GM23248 (cell line): ENCODE results near the gene SIPA1L3. TPM values are rescaled to one million over a fixed set of nuclear protein-coding genes. Genes with fewer than 3 reads are reported as not detected.
A peak's percentile ranks its signal among the peaks of the same experiment; 100 is the strongest.

Experiments
- DNase-seq: peaks from one replicate; pipeline ENCODE4 v3.0.0-alpha.2; 2015
- H2AFZ ChIP-seq: fragments of 200-600 bp; sonication (generic); 2 replicates; pipeline ENCODE4 v1.6.1; 2016; ENCODE audit warnings: antibody characterized with exemption
- H3F3A ChIP-seq: fragments of 200-600 bp; sonication (generic); 2 replicates; pipeline ENCODE4 v1.6.1; 2016; ENCODE audit warnings: mild to moderate bottlenecking, antibody characterized with exemption, mixed run types; ENCODE audit not compliant: insufficient read depth
- H3K27ac ChIP-seq: fragments of 200-600 bp; sonication (generic); 2 replicates; pipeline ENCODE4 v1.5.1; 2016; ENCODE audit warnings: mild to moderate bottlenecking
- H3K27me3 ChIP-seq: fragments of 200-600 bp; sonication (generic); replicated peaks from 2 replicates; pipeline ENCODE4 v1.6.1; 2016; ENCODE audit warnings: mild to moderate bottlenecking; ENCODE audit not compliant: insufficient read depth
- H3K36me3 ChIP-seq: fragments of 200-600 bp; sonication (generic); 2 replicates; pipeline ENCODE4 v1.6.1; 2016; ENCODE audit warnings: low read depth, mild to moderate bottlenecking
- H3K4me1 ChIP-seq: fragments of 200-600 bp; sonication (generic); 2 replicates; pipeline ENCODE4 v1.6.1; 2016; ENCODE audit warnings: mild to moderate bottlenecking; ENCODE audit not compliant: insufficient read depth
- H3K4me2 ChIP-seq: fragments of 200-600 bp; sonication (generic); one replicate; pipeline ENCODE4 v1.6.1; 2016; ENCODE audit warnings: mild to moderate bottlenecking; ENCODE audit not compliant: unreplicated experiment
- H3K4me3 ChIP-seq: fragments of 200-600 bp; sonication (generic); 2 replicates; pipeline ENCODE4 v1.5.1; 2016; ENCODE audit warnings: mild to moderate bottlenecking
- H3K79me2 ChIP-seq: fragments of 200-600 bp; sonication (generic); 2 replicates; pipeline ENCODE4 v1.6.1; 2016; ENCODE audit warnings: mild to moderate bottlenecking; ENCODE audit not compliant: insufficient read depth
- H3K9ac ChIP-seq: fragments of 200-600 bp; sonication (generic); 2 replicates; pipeline ENCODE4 v1.6.1; 2016; ENCODE audit warnings: mild to moderate bottlenecking
- H3K9me2 ChIP-seq: fragments of 200-600 bp; sonication (generic); 2 replicates; pipeline ENCODE4 v1.6.1; 2016; ENCODE audit warnings: mixed run types, mild to moderate bottlenecking, moderate library complexity; ENCODE audit not compliant: insufficient read depth
- H3K9me3 ChIP-seq: fragments of 200-600 bp; sonication (generic); one replicate; pipeline ENCODE4 v1.6.1; 2017; ENCODE audit warnings: low read depth
- H4K20me1 ChIP-seq: fragments of 200-600 bp; sonication (generic); 2 replicates; pipeline ENCODE4 v1.6.0; 2016; ENCODE audit not compliant: insufficient read depth
- EZH2 ChIP-seq: fragments of 200-600 bp; sonication (generic); IDR thresholded peaks from 2 replicates; pipeline ENCODE4 v1.6.1; 2018; ENCODE audit warnings: antibody characterized with exemption, mild to moderate bottlenecking; ENCODE audit not compliant: insufficient read depth, poor library complexity, severe bottlenecking
- EZH2phosphoT487 ChIP-seq: fragments of 200-600 bp; sonication (generic); IDR thresholded peaks from 2 replicates; pipeline ENCODE4 v1.6.1; 2018; ENCODE audit warnings: antibody characterized with exemption, moderate library complexity, mild to moderate bottlenecking, low read depth; ENCODE audit not compliant: insufficient read depth
- WGBS, 2 experiments: methylation state at CpG; one replicate each; pipeline ENCODE4 v1.1.6; 2015 to 2017; ENCODE audit warnings: low lambda C conversion rate in 2 of 2, low coverage in 1 of 2; ENCODE audit errors: missing lambda C conversion rate in 2 of 2; 5-methylcytosine and 5-hydroxymethylcytosine counted together
- in situ Hi-C: fragments of 300-500 bp; cut with MboI; formaldehyde crosslinking; loops from 2 replicates; pipeline ENCODE4 v1.15.0; 2020
- polyA plus RNA-seq: library from polyadenylated mRNA; unstranded; fragments of >200 nt; fragmentation: Nextera tagmentation; extraction: Ambion mirVana; gene quantifications from 2 replicates; pipeline ENCODE4 v1.2.1, GENCODE V29; 2016
- total RNA-seq: library from RNA; depleted of rRNA; stranded (reverse); fragments of >200 nt; shearing (Covaris generic); gene quantifications from 2 replicates; pipeline ENCODE4 v1.2.3, GENCODE V29; 2014

The SIPA1L3 gene
- total and polyA plus RNA-seq, 2 experiments from 2014 or later, result 3.7 to 12.1 TPM

GRCh38 chr19:38218204-38218603 is 311.2 kb downstream of the SIPA1L3 start:
- Histone ChIP-seq H3K27me3 (no peaks in the 10 kb centered on the region), H3K4me3 (no peak overlapping the region), H4K20me1 (no peaks in the 10 kb centered on the region), H2AFZ (no peak overlapping the region), H3K9me3 (no peaks in the 10 kb centered on the region), H3K4me1 (no peaks in the 10 kb centered on the region), H3K9me2 (no peaks in the 10 kb centered on the region), H3K27ac (no peak overlapping the region), H3K79me2 (no peaks in the 10 kb centered on the region), H3K36me3 (no peaks in the 10 kb centered on the region), H3K9ac (no peak overlapping the region), H3F3A (no peaks in the 10 kb centered on the region), H3K4me2 (no peak overlapping the region)
- TF ChIP-seq EZH2phosphoT487 (no peak), EZH2 (no peak)
- in situ Hi-C loops, result no loop called here
- no peak for DNase-seq
- WGBS, 2 experiments, result 90 to 97% methylated on average over 3 of the region's 3 CpGs

- Histone ChIP-seq H2AFZ (no peak overlapping the region), H3K9me3 (no peaks in the 10 kb centered on the region), H3F3A (no peaks in the 10 kb centered on the region), H3K4me1 (no peaks in the 10 kb centered on the region), H3K79me2 (no peaks in the 10 kb centered on the region), H3K27ac (no peak overlapping the region), H3K27me3 (no peaks in the 10 kb centered on the region), H3K36me3 (no peaks in the 10 kb centered on the region), H4K20me1 (no peaks in the 10 kb centered on the region), H3K4me2 (no peak overlapping the region), H3K9ac (no peak overlapping the region), H3K9me2 (no peaks in the 10 kb centered on the region), H3K4me3 (no peak overlapping the region)
- TF ChIP-seq EZH2 (no peak), EZH2phosphoT487 (no peak)
- in situ Hi-C loops, result no loop called here
- 93 to 94% methylated on average over 10 of the region's 10 CpGs for WGBS, 2 experiments
- no peak for DNase-seq
Observed at GRCh38 chr19:38219221-38219620, 312.2 kb downstream of the SIPA1L3 start.

- no peaks in the 10 kb centered on the region for H3K36me3 ChIP-seq
- no peaks in the 10 kb centered on the region for H4K20me1 ChIP-seq
- TF ChIP-seq EZH2 (no peak), EZH2phosphoT487 (no peak)
- no peak for DNase-seq
- H3K27ac ChIP-seq, result no peak overlapping the region
- H2AFZ ChIP-seq, result no peak overlapping the region
- no peaks in the 10 kb centered on the region for H3K27me3 ChIP-seq
- H3F3A ChIP-seq, result no peaks in the 10 kb centered on the region
- no peak overlapping the region for H3K4me2 ChIP-seq
- 93 to 99% methylated on average over 6 of the region's 6 CpGs for WGBS, 2 experiments
- H3K9ac ChIP-seq, result no peak overlapping the region
- no peak overlapping the region for H3K4me3 ChIP-seq
- H3K79me2 ChIP-seq, result no peaks in the 10 kb centered on the region
- H3K4me1 ChIP-seq, result no peaks in the 10 kb centered on the region
- in situ Hi-C loops, result no loop called here
- H3K9me2 ChIP-seq, result no peaks in the 10 kb centered on the region
- no peaks in the 10 kb centered on the region for H3K9me3 ChIP-seq
Observed at GRCh38 chr19:38221421-38221820, 314.4 kb downstream of the SIPA1L3 start.

- Histone ChIP-seq H3K36me3 (no peaks in the 10 kb centered on the region), H4K20me1 (no peaks in the 10 kb centered on the region), H2AFZ (no peak overlapping the region), H3K27ac (no peak overlapping the region), H3K9me3 (no peaks in the 10 kb centered on the region), H3K79me2 (no peaks in the 10 kb centered on the region), H3K4me2 (no peak overlapping the region), H3K27me3 (no peaks in the 10 kb centered on the region), H3K9ac (no peak overlapping the region), H3K9me2 (no peaks in the 10 kb centered on the region), H3K4me1 (no peaks in the 10 kb centered on the region), H3F3A (no peaks in the 10 kb centered on the region), H3K4me3 (no peak overlapping the region)
- peak; percentile 39 for DNase-seq
- WGBS, 2 experiments, result 64 to 70% methylated on average over 29 to 64 of the region's 64 CpGs
- in situ Hi-C loops, result no loop called here
- TF ChIP-seq EZH2 (no peak), EZH2phosphoT487 (no peak)
Observed at GRCh38 chr19:38221919-38222830, 315.2 kb downstream of the SIPA1L3 start.
